ENCODE results near the gene TRMT10B. TPM values are rescaled to one million over a fixed set of nuclear protein-coding genes. Genes with fewer than 3 reads are reported as not detected.

Gene TRMT10B
- total RNA-seq, 4 donors from 2014 or later, result 3.8 to 25.3 (median 8.9) TPM

- peaks cover 7% of the 10 kb centered on the region for H3K27me3 ChIP-seq
- 95% methylated on average over 2 of the region's 2 CpGs for WGBS
- no peak overlapping the region for H3K4me3 ChIP-seq
- H3K9me3 ChIP-seq, result no peaks in the 10 kb centered on the region
- peaks cover 6% of the 10 kb centered on the region for H3K4me1 ChIP-seq
- no peaks in the 10 kb centered on the region for H3K36me3 ChIP-seq
- no peak overlapping the region for H3K27ac ChIP-seq
- no peak for DNase-seq (ENCODE audit: low spot score in 2 of 2)
- TF ChIP-seq POLR2AphosphoS5 (IDR thresholded peaks at IDR 0.05) (no peak), CTCF (IDR thresholded peaks at IDR 0.05) (no peak), EP300 (IDR thresholded peaks at IDR 0.05) (no peak), POLR2A (IDR thresholded peaks at IDR 0.05) (no peak)
Observed at GRCh38 chr9:37790096-37790495, 36.5 kb downstream of the TRMT10B start.

- Histone ChIP-seq H3K27me3 (peaks cover 3% of the 10 kb centered on the region), H3K9me3 (no peaks in the 10 kb centered on the region), H3K4me3 (no peak overlapping the region), H3K36me3 (no peaks in the 10 kb centered on the region), H3K27ac (no peak overlapping the region), H3K4me1 (no peaks in the 10 kb centered on the region)
- DNase-seq (ENCODE audit: low spot score in 2 of 2), result no peak
- 84% methylated on average over 5 of the region's 5 CpGs for WGBS
- no peak for TF ChIP-seq POLR2AphosphoS5 (IDR thresholded peaks at IDR 0.05)
- TF ChIP-seq CTCF (IDR thresholded peaks at IDR 0.05), result no peak
- no peak for TF ChIP-seq EP300 (IDR thresholded peaks at IDR 0.05)
- no peak for TF ChIP-seq POLR2A (IDR thresholded peaks at IDR 0.05)
Observed at GRCh38 chr9:37792122-37792521, 38.5 kb downstream of the TRMT10B start.

GRCh38 chr9:37796232-37796631, 42.6 kb downstream of the TRMT10B start:
- no peaks in the 10 kb centered on the region for H3K36me3 ChIP-seq
- TF ChIP-seq CTCF (IDR thresholded peaks at IDR 0.05) (no peak), EP300 (IDR thresholded peaks at IDR 0.05) (no peak), POLR2AphosphoS5 (IDR thresholded peaks at IDR 0.05) (no peak), POLR2A (IDR thresholded peaks at IDR 0.05) (no peak)
- peaks cover 11% of the 10 kb centered on the region for H3K4me1 ChIP-seq
- WGBS, result 58% methylated on average over 2 of the region's 2 CpGs
- no peak overlapping the region for H3K27ac ChIP-seq
- H3K9me3 ChIP-seq, result no peaks in the 10 kb centered on the region
- no peak overlapping the region for H3K4me3 ChIP-seq
- no peaks in the 10 kb centered on the region for H3K27me3 ChIP-seq
- no peak for DNase-seq (ENCODE audit: low spot score in 2 of 2)

- peaks cover 30% of the 10 kb centered on the region for H3K4me1 ChIP-seq
- H3K4me3 ChIP-seq, result no peak overlapping the region
- no peaks in the 10 kb centered on the region for H3K27me3 ChIP-seq
- no peaks in the 10 kb centered on the region for H3K36me3 ChIP-seq
- no peak overlapping the region for H3K27ac ChIP-seq
- TF ChIP-seq CTCF (IDR thresholded peaks at IDR 0.05), result no peak
- no peak for TF ChIP-seq EP300 (IDR thresholded peaks at IDR 0.05)
- TF ChIP-seq POLR2AphosphoS5 (IDR thresholded peaks at IDR 0.05), result no peak
- TF ChIP-seq POLR2A (IDR thresholded peaks at IDR 0.05), result no peak
- 55% methylated on average over 1 of the region's 1 CpG for WGBS
- no peaks in the 10 kb centered on the region for H3K9me3 ChIP-seq
- DNase-seq (ENCODE audit: low spot score in 2 of 2), result no peak
Observed at GRCh38 chr9:37798677-37799076, 45.1 kb downstream of the TRMT10B start.

GRCh38 chr9:37800631-37801286, 47.2 kb downstream of the TRMT10B start, which contains the start of gene DCAF10:
Gene DCAF10 (plus strand): TSS chr9:37800797. CDS start chr9:37800867, 70 bp downstream.
- peak within 1 kb of the TSS; percentile 92 for H3K27ac ChIP-seq
- TF ChIP-seq CTCF (IDR thresholded peaks at IDR 0.05) (no peak), POLR2A (IDR thresholded peaks at IDR 0.05) (peak; percentile 29 to 56), EP300 (IDR thresholded peaks at IDR 0.05) (no peak), POLR2AphosphoS5 (IDR thresholded peaks at IDR 0.05) (peak; percentile 13 to 99 (median 79))
- no peaks in the 10 kb centered on the region for H3K27me3 ChIP-seq
- 0% methylated on average over 7 of the region's 72 CpGs for WGBS
- peaks cover 30% of the 10 kb centered on the region for H3K4me1 ChIP-seq
- H3K9me3 ChIP-seq, result no peaks in the 10 kb centered on the region
- H3K36me3 ChIP-seq, result no peaks in the 10 kb centered on the region
- H3K4me3 ChIP-seq, result peak within 1 kb of the TSS; percentile 100
- DNase-seq (ENCODE audit: low spot score in 2 of 2), result peak; percentile 92 to 95
